ENCODE measurements around the gene MECP2. TPM values are rescaled to one million over a fixed set of nuclear protein-coding genes. Genes with fewer than 3 reads are reported as not detected.

MECP2 gene
- polyA plus RNA-seq, 1 donor (not counting 4 experiments of a cell fraction or from before 2014, with no cell fraction given), result 9.9 TPM

GRCh38 chrX:154033848-154034247 is 63.7 kb downstream of the MECP2 start:
- dilution Hi-C loops (cut with MboI; ENCODE audit: extremely low pct_ligation_motif_present, low sequenced_read_pairs), result no loop called here
- Histone ChIP-seq H3K27me3 (ENCODE audit: control insufficient read depth, extremely low read depth, insufficient read depth, low read length) (no peaks in the 10 kb centered on the region), H3K9me3 (ENCODE audit: control insufficient read depth, low read depth, low read length) (no peaks in the 10 kb centered on the region), H3K27ac (ENCODE audit: control insufficient read depth, insufficient read depth, low read length) (no peak overlapping the region), H3K4me2 (ENCODE audit: control insufficient read depth, extremely low read depth, insufficient read depth, low read depth, low read length) (no peak overlapping the region), H3K9me1 (ENCODE audit: control insufficient read depth, extremely low read depth, insufficient read depth, low read length) (no peaks in the 10 kb centered on the region), H3K79me2 (ENCODE audit: control insufficient read depth, insufficient read depth, low read length) (peaks cover 4% of the 10 kb centered on the region), H2AFZ (ENCODE audit: control insufficient read depth, low read length) (no peak overlapping the region), H3K4me3 (ENCODE audit: control insufficient read depth in 2 of 3, extremely low read depth in 1 of 3, insufficient read depth in 2 of 3, low read depth in 1 of 3, low read length in 3 of 3) (no peak overlapping the region), H3K36me3 (ENCODE audit: control insufficient read depth in 2 of 2, extremely low read depth in 1 of 2, insufficient read depth in 2 of 2, low read length in 2 of 2) (peaks cover 2 to 3% of the 10 kb centered on the region in 2 experiments), H3K4me1 (ENCODE audit: control insufficient read depth, extremely low read depth, insufficient read depth, low read length) (no peaks in the 10 kb centered on the region), H3K9ac (ENCODE audit: control insufficient read depth, extremely low read depth, insufficient read depth, low read length) (no peak overlapping the region), H4K20me1 (ENCODE audit: control insufficient read depth, extremely low read depth, insufficient read depth, low read length) (no peaks in the 10 kb centered on the region)
- no peak for FAIRE-seq
- DNase-seq (ENCODE audit: low read depth, low spot score), result no peak
- no peak for TF ChIP-seq CTCF (optimal IDR thresholded peaks at IDR 0.05 in 1 of 3, IDR thresholded peaks at IDR 0.05 in 1 of 3, conservative IDR thresholded peaks at IDR 0.05 in 1 of 3; ENCODE audit: extremely low read depth in 1 of 3, insufficient read depth in 2 of 3, low read length in 3 of 3)
- no peak for TF ChIP-seq EZH2 (IDR thresholded peaks at IDR 0.05; ENCODE audit: low read length)

DNA sequence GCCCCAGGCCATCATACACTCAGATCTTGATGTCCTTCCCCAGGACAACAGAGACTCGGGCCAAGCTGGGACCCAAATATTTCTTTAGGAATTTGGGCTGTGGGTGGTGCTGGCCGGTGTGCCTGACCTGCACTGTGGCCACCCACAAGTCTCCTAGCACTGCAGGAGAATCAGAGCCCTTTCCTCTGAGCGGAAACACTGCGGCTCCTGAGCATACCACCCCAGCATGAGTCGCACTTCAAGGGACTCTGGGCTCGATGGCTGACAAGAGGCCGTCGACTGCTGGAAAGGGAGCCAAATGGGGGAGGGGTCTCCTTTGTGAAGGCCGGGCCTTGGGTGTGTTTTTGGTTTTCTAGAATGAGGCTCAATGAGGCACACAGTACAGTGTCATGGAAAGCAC is 64.9 kb downstream of the MECP2 start:
- Histone ChIP-seq H3K9me3 (ENCODE audit: control insufficient read depth, low read depth, low read length) (no peaks in the 10 kb centered on the region), H3K4me2 (ENCODE audit: control insufficient read depth, extremely low read depth, insufficient read depth, low read depth, low read length) (no peak overlapping the region), H3K36me3 (ENCODE audit: control insufficient read depth in 2 of 2, extremely low read depth in 1 of 2, insufficient read depth in 2 of 2, low read length in 2 of 2) (peaks cover 2 to 6% of the 10 kb centered on the region in 2 experiments), H3K4me3 (ENCODE audit: control insufficient read depth in 2 of 3, extremely low read depth in 1 of 3, insufficient read depth in 2 of 3, low read depth in 1 of 3, low read length in 3 of 3) (no peak overlapping the region), H3K9me1 (ENCODE audit: control insufficient read depth, extremely low read depth, insufficient read depth, low read length) (no peaks in the 10 kb centered on the region), H3K27me3 (ENCODE audit: control insufficient read depth, extremely low read depth, insufficient read depth, low read length) (no peaks in the 10 kb centered on the region), H3K4me1 (ENCODE audit: control insufficient read depth, extremely low read depth, insufficient read depth, low read length) (no peaks in the 10 kb centered on the region), H3K9ac (ENCODE audit: control insufficient read depth, extremely low read depth, insufficient read depth, low read length) (no peak overlapping the region), H3K27ac (ENCODE audit: control insufficient read depth, insufficient read depth, low read length) (no peak overlapping the region), H2AFZ (ENCODE audit: control insufficient read depth, low read length) (no peak overlapping the region), H4K20me1 (ENCODE audit: control insufficient read depth, extremely low read depth, insufficient read depth, low read length) (no peaks in the 10 kb centered on the region), H3K79me2 (ENCODE audit: control insufficient read depth, insufficient read depth, low read length) (no peaks in the 10 kb centered on the region)
- TF ChIP-seq EZH2 (IDR thresholded peaks at IDR 0.05; ENCODE audit: low read length), result no peak
- TF ChIP-seq CTCF (optimal IDR thresholded peaks at IDR 0.05 in 1 of 3, IDR thresholded peaks at IDR 0.05 in 1 of 3, conservative IDR thresholded peaks at IDR 0.05 in 1 of 3; ENCODE audit: extremely low read depth in 1 of 3, insufficient read depth in 2 of 3, low read length in 3 of 3), result no peak
- DNase-seq (ENCODE audit: low read depth, low spot score) (no peak), FAIRE-seq (no peak)
- dilution Hi-C loops (cut with MboI; ENCODE audit: extremely low pct_ligation_motif_present, low sequenced_read_pairs), result no loop called here

Measured in keratinocyte (primary cell).